Medulla oblongata (tissue), 1 donor: ENCODE results near the gene USP32.

Experiments used
- DNase-seq: peaks from one replicate; pipeline ENCODE4 v3.0.0-alpha.2; 2015; ENCODE audit errors: extremely low spot score

The USP32 gene

GRCh38 chr17:60300949-60301348, 91.0 kb downstream of the USP32 start:
- no peak for DNase-seq

- DNase-seq = no peak
These were observed 91.9 kb downstream of the USP32 start for GRCh38 chr17:60300011-60300410.

GRCh38 chr17:60297760-60298401, 94.1 kb downstream of the USP32 start:
- no peak for DNase-seq

GRCh38 chr17:60296177-60296576, 95.8 kb downstream of the USP32 start:
- no peak for DNase-seq

GRCh38 chr17:60293580-60294335, 98.2 kb downstream of the USP32 start:
- DNase-seq = peak; percentile 51

GRCh38 chr17:60292697-60293096, 99.2 kb downstream of the USP32 start:
- DNase-seq = no peak

GRCh38 chr17:60284709-60285108, 107.2 kb downstream of the USP32 start:
- DNase-seq = no peak

GRCh38 chr17:60283816-60284215, 108.1 kb downstream of the USP32 start:
- no peak for DNase-seq

- DNase-seq = no peak
These were observed 111.3 kb downstream of the USP32 start for GRCh38 chr17:60280673-60281072.

GRCh38 chr17:60278237-60278636, 113.7 kb downstream of the USP32 start:
- DNase-seq = no peak

GRCh38 chr17:60277258-60277657, 114.7 kb downstream of the USP32 start:
- no peak for DNase-seq

GRCh38 chr17:60269417-60269816, 122.5 kb downstream of the USP32 start:
- DNase-seq = no peak

GRCh38 chr17:60260540-60260939, 131.4 kb downstream of the USP32 start:
- DNase-seq = no peak

- DNase-seq = no peak
These were observed 133.6 kb downstream of the USP32 start for GRCh38 chr17:60258313-60258712.

- DNase-seq = no peak
These were observed 135.8 kb downstream of the USP32 start for GRCh38 chr17:60256174-60256573.

- DNase-seq = no peak
These were observed 138.9 kb downstream of the USP32 start for GRCh38 chr17:60253048-60253447.

GRCh38 chr17:60252459-60252858, 139.5 kb downstream of the USP32 start:
- DNase-seq = no peak

GRCh38 chr17:60249290-60249826, 142.6 kb downstream of the USP32 start:
- DNase-seq = peak; percentile 18

- DNase-seq = peak; percentile 27
These were observed 143.2 kb downstream of the USP32 start for GRCh38 chr17:60248618-60249289.

- no peak for DNase-seq
These were observed 144.0 kb downstream of the USP32 start for GRCh38 chr17:60247836-60248461.

- DNase-seq = no peak
These were observed 147.3 kb downstream of the USP32 start for GRCh38 chr17:60244656-60245055.

GRCh38 chr17:60240290-60240689, 151.6 kb downstream of the USP32 start:
- DNase-seq = no peak
